HUDEP-2 (cell line): ENCODE results near the gene PLEKHN1.
A peak's percentile ranks its signal among the peaks of the same experiment; 100 is the strongest.

Experiments used
- DNase-seq, 76 experiments: peaks; one replicate each; lab custom pipeline; 2025; ENCODE audit not compliant: unreplicated experiment in 76 of 76; lab: John Stamatoyannopoulos, UW

PLEKHN1 gene, protein sequence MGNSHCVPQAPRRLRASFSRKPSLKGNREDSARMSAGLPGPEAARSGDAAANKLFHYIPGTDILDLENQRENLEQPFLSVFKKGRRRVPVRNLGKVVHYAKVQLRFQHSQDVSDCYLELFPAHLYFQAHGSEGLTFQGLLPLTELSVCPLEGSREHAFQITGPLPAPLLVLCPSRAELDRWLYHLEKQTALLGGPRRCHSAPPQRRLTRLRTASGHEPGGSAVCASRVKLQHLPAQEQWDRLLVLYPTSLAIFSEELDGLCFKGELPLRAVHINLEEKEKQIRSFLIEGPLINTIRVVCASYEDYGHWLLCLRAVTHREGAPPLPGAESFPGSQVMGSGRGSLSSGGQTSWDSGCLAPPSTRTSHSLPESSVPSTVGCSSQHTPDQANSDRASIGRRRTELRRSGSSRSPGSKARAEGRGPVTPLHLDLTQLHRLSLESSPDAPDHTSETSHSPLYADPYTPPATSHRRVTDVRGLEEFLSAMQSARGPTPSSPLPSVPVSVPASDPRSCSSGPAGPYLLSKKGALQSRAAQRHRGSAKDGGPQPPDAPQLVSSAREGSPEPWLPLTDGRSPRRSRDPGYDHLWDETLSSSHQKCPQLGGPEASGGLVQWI

DNA sequence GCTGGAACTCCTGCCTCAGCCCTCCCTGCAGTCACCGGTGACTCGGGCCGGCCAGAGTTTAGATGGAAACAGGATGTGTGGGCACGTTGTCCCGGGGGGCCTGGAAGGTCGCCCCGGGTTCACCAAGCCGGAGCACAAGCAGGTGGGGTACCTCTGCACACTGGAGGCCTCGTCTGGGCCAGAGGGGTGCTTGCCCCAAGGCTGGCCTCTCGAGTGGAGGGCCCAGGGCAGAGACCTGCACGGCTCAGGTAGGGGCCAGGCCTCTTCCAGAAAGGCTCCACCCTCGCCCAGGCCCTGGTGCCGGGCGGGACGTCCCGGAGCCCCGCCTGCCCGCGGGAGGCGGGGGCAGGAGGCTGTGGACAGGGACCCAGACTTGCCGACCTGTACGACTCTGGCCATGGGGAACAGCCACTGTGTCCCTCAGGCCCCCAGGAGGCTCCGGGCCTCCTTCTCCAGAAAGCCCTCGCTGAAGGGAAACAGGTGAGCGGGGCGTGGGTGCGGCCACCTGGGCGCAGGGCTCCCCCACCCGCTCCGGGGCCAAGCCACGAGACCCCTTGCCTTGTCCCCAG lies at the start of gene PLEKHN1:
TSS of gene PLEKHN1 (plus strand) at position 348 of the 569 bp plus-strand sequence. CDS start at position 398, 50 bp downstream.
- peak in 1 of 76 experiments; percentile 4 for DNase-seq

DNA sequence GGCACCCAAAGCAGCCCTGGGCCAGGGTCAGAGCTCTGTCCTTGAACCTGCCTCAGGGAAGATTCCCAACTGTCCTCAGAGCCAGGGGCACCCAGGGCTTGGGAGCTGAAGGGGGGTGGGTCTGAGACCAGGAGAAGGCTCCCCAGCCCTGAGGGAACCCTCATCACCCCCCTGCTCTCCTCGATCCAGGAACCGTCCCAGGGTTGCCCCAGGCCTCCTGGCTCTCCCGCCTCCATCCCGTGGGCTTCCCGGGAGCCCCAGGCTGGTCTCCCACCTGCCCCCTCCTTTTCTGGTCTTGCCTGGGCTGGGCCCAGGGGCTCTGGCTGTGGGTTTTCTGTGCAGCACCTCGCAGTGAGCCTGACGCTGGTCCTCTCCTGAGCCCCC lies 49.2 kb upstream of the PLEKHN1 start:
- no peak for DNase-seq

DNA sequence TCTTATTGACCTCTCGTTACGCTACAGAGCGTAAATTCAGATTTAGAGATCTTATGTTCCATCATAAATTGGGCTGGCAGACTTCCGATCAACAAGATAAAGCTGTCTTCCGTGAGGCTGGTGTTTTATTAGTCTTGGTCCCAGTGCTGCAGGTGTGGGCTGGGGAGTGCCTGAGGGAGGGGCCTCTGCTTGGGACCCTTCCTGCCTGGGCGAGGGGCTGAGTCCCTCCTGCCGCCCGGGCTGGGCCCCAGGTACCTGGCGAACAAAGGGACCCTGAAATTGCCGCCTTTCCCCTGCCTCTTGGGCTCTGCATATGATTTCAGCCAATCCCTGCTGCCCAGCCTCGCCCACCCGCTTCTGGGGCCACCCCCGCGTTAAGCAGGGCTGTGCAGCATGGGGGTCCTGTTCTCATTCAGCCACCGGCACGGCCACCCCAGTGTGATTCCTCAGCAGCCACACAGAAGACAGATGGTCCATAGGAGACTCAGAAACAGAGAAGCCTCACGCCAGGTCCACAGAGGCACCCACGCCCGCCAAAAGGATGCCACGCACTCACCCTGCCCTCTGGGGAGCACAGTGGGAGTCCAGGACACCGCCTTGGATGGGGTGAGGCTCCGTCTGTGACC lies 48.7 kb upstream of the PLEKHN1 start:
- no peak for DNase-seq

DNA sequence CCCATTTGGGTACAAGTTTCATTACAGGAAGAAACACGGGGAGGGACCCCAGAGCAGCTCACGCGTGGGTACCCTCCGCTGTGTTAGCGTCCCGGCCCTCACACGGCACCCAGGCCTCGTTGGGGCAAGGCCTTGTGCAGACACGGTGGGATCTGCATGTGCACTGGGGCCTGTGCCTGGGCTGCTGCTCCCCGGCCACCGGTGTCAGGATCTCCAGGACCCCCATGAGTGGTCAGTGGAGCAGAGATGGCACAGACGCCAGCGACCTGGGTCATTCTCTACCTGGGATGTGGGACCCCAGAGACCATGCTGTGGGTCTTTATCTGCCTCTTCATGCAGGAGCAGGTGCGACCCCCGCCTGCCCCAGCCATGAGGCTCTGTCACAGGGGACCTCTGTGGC lies 47.9 kb upstream of the PLEKHN1 start:
- DNase-seq: no peak

DNA sequence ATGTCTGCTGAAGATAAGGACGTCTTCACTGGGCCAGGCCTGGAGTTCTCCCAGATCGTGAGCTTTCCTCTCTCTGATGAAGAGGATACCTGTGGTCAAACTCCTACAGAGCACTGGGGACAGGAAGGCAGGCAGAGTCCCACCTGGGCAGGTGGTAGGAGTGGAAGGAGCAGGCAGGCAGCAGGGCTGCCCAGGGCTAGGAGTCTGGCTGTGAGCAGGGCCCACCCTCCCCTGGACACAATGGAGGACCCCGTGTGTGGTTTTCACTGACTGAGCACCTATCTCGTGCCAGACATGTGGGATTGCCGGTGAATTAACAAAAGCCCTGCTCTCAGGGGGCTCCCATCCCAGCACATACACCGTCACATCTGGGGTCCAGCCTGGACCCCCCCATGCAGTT lies 47.4 kb upstream of the PLEKHN1 start:
- no peak for DNase-seq

DNA sequence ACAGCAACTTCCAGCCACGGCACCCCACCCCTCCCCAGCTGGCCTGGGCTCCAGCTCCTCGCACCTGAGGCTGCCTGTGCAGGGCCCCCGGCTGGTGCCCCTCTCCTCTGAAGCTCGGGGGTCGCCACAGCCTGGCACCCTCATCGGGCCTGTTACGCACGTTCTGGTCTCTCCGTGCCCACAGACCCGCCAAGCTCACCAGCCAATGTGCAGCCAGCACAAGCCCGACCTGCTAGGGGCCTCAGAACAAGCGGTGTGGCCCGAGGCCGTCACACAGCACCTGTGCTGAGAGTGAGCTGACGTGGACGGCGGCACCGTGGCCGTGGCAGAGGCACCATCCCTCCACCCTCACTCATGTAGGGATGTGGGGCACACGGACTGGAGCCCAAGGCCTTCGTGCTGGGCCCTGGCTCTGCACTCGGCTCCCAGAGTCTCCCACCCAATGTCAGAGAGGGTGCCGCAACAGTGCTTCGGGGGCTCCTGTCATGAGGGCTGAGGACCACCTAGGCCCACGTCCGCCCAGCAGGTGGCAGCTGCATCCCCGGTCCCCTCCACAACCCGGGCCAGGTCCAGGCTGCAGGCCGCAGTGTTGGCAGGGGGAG lies 46.9 kb upstream of the PLEKHN1 start:
- no peak for DNase-seq

DNA sequence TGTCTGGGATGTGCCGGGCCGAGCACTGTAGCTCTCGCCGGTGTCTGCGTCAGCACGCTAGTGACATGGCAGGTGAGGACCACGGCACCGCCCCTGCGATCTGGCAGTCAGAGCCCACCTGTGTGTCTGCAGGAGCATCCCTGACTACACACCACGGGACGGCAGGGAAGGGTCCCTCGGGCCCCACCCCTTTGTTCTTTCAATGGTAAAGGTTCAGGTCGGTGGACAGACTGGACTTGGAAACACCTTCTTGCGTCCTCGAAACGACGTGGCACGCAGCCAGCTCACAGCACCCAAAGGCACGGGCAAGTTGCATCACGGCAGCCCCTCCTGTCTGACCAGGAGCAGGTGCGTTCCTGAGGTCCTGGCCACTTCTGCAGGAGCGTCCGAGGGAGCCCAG lies 46.3 kb upstream of the PLEKHN1 start:
- no peak for DNase-seq

DNA sequence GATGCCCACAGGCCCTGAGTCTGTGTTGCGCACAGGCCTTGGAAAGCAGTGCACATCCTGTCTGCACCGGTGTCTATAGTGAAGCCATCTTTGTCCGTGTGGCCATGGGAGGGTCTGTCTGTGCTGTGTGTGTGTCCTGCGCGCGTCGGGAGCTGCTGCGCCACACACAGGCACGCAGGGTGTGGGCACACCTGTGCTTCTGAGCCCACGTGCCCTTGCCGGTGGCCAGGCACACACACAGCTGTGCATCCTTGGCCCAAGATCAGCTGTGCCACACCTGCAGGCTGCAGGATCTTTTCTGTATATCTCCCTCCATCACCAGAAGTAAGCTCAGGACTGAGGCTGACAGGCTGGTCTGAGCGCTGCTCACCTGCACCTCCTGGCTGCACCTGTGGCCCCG lies 45.8 kb upstream of the PLEKHN1 start:
- no peak for DNase-seq

DNA sequence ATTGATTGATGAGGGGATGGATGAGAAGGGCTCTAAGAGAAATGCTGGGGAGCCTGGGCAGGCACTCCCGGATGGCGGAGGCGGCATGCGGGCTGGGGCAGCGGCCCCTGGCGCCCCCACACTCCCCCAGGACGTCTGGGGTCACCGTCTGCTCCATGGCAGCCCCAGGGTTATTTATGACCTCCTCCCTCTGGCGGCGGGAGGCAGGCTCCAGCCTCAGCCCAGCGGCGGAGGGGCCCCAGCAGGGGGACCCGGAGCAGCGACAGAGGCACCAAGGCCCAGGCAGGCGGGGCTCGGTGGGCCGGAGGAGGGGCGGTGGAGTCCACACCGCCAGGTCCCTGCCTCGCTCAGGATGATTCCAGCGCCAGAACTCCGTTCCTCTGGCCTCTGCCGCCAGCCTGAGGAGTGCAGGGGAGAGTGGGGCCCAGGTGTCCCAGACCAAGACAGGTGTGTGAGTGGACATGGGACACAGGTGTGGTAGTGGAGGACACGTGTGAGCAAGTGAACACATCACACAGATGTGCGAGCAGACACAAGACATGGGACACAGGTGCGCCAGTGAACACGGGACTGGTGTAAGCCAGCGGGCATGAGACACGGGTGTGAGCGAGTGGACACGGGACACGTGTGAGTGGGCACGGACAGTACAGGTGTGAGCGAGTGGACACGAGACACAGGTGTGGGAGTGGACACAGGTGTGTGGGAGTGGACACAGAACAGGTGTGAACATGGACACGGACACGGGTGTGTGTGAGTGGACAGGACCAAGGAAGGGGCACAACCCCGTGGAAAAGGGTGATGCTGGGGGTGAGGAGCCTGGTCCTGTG lies 45.1 kb upstream of the PLEKHN1 start:
- peak in 30 of 76 experiments; percentile 3 to 55 (median 24) for DNase-seq

DNA sequence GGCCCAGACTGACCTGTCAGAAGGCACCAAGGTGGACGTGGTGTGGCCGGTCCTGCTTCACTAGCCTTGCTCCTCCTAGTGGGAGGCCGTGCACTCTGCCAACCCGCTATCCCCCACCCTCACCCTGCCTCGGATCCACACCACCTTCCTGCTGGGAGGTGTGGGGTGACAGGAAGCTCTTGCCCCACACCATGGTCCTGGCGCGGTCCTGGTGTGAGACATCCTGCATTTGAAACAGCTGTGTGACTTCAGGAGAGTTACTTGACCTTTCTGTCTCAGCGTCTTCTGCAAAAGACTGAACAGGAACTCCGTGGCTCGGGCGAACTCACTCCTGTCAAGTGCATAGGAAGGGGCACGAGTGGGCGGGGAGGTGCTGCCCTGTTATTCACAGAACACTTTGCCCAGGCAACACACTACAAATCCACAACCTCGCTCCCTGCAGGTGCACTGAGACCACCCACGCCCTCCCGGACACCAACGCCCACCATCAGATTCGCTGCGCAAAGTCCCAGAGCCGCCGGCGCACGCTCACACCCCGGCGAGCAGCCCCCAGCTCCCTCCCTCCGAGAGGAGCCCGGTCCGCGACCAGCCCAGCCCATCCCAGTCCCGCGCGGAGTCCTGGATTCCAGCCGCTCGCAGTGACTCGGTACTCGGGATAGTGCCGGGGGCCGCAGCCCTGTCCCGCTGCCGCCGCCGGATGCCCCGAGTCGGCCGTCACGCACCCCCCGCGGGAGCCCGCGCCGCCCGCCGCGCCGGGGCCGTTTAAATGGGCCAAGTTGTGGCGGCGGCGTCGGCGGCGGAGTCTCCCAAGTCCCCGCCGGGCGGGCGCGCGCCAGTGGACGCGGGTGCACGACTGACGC lies 42.9 kb upstream of the PLEKHN1 start, which contains the start of gene SAMD11:
TSS of gene SAMD11 (plus strand) at position 793 of the 860 bp plus-strand sequence. CDS start 509 bp downstream, outside the sequence.
- DNase-seq: peak in 56 of 76 experiments; percentile 7 to 70 (median 40)

DNA sequence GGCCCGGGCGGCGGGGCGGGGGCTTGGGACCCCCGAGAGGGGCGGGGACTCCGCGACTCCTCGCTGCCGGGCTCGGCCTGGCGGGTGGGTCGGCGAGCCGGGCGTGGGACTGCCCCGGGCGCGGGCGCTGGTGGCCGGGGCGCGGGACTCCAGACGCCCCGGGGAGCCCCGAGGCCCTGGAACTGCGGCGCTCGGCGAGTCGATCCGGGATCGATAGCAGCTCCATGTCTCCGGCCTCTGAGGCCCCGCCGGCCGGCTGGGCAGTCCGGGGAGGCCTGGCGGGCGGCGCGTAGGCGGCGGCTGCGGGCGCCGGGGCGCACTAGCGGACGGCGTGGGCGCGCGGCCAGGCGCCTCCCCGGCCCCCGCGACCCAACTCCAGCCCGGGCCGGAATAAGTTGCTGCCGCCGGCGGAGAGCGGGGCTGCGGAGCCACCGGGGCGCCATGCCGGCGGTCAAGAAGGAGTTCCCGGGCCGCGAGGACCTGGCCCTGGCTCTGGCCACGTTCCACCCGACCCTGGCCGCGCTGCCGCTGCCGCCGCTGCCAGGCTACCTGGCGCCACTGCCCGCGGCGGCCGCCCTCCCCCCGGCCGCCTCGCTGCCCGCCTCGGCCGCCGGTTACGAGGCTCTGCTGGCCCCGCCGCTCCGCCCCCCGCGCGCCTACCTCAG lies 42.2 kb upstream of the PLEKHN1 start:
- DNase-seq: no peak

DNA sequence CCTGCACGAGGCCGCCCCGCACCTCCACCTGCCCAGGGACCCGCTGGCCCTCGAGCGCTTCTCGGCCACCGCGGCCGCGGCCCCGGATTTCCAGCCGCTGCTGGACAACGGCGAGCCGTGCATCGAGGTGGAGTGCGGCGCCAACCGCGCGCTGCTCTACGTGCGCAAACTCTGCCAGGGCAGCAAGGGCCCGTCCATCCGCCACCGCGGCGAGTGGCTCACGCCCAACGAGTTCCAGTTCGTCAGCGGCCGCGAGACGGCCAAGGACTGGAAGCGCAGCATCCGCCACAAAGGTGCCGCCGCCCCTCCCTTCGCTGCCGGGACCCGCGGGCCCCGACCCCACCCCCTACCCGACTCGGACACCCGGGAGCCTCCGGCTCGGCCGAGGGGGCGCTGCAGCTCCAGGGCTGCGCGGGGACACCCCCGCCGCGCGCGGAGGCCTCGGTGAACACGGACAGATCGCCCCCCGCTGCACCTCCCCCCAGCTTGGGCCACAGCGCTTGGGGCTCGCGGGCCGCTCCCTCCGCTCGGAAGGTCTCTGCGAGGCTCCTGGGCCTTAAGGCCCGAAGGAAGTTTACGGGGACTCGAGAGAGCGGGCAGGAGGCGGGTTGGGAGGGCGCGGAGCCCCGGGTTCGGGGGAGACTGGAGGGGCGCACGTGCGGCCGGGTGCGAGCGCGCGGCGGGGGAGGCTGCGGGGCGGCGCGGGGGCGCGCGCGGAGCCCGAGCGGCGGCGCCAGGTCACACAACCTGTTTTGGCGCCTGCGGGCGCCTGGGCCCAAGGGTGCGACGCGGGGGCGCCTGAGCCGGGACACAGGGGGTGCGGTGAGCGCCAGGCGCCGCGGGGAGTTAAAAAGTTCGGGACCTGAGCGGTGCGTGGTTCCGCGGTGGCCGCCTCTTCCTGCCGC lies 41.4 kb upstream of the PLEKHN1 start:
- DNase-seq: peak in 1 of 76 experiments; percentile 15

DNA sequence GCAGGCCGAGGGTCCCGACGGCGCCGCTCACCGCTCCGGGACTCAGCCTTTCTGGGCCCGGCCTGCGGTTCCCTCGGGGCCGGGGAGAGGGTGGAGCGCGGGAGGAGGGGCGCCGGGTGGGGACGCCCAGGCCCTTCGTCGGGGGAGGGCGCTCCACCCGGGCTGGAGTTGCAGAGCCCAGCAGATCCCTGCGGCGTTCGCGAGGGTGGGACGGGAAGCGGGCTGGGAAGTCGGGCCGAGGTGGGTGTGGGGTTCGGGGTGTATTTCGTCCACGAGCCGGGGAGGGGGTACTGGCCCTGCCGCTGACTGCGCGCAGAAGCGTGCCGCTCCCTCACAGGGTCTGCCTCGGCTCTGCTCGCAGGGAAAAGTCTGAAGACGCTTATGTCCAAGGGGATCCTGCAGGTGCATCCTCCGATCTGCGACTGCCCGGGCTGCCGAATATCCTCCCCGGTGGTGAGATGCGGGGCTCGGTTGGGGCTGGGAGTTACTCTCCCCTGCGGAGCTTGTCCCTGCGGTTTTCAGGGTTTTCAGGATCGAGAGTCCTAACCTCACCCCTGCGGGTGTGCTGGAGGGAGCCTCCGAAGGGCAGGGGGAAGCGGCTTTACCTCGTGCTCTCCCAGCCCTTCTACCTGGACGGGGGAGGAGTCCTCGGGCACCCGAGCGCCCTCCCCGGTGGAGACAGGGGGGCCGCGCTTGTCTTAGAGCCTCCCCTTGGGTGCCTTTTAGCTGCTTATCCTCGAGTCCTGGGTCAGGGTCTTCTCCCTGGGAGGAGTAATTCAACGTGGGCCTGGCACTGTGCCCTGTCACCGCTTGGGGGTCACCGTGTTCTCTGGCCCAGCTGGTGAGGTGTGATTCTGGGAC lies 40.5 kb upstream of the PLEKHN1 start:
- peak in 1 of 76 experiments; percentile 17 for DNase-seq

DNA sequence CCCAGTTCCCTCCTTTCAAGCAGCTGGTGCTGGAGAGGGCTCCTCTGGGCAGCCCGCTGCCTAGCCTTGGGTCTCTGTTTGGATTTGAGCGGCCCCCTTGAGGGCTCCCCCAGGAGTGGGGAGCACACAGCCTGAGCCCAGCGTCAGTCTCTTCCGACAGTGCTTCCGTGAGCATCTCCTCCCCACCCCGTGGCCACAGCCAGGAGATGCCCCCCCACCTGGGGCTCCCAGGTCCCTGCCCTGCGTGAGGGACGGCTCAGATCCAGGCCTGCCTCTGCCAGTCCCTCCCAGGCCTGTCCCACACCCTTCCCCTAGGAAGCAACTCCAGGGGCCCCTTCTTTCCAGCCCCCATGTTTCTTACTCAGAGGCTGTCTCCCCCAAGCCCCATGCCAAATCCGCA lies 39.0 kb upstream of the PLEKHN1 start:
- DNase-seq: no peak

DNA sequence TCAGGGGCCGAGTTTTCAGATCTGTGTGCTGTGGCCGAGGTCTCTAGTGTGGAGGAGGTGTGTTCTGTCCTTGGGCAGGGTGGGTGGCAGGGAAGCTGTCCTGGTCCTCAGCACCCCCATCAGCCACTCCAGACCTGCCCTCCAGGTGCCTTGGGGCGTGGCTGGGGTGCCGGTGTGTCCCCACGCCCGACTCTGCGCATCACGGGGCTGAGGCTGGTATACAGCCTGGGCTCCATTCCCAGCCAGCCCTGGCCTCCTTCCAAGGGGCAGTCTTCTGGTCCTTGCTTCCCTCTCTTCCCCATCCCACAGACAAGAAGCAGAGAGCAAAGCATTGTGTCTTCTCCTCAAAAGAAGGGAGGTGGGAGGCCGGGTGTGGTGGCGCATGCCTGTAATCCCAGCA lies 38.5 kb upstream of the PLEKHN1 start:
- DNase-seq: no peak

DNA sequence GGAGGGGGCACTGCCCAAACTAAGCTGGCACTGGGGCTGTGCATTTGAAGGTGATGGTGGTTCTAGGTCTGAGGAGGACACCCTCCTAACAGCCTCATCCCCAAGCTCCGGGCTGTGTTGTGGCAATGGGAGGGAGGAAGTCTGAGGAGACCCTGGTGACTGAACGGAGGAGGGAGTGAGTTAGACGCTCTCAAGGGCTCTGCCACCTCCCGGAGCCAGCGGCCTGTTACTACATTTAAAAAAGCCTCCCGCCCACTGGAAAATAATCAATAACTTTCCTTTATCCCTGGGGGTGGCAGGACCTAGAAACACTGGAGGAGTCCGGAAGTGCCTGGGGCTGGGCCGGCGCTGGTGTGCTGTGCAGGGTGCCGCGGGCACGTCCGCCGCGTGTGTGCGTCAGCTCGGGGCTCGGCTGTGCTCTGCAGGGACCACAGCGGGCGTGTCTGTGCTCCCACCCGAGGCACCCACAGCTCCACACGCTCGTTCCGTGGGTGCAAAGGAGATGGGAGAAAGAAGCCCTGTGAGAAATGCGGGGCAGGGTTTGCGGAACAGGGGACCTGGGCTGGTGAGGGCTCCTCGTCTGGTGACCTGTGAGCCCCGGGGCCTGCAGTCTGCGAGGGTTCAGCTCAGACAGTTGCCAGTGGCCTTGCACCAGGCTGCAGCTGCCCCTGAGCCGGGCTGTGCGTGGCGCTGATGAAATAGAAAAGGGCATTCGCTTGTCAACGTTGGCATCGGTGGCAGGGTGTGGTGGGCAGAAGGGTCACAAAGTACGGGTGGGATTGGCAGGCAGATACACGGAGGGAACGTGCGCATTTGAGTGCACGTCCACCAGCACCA lies 37.2 kb upstream of the PLEKHN1 start:
- no peak for DNase-seq
